Sigmoid colon (tissue), 7 donors: ENCODE results near the gene WFIKKN2. TPM values are rescaled to one million over a fixed set of nuclear protein-coding genes. Genes with fewer than 3 reads are reported as not detected.
A peak's percentile ranks its signal among the peaks of the same experiment; 100 is the strongest.

Experiments
- DNase-seq: peaks from one replicate; pipeline ENCODE4 v3.0.0-alpha.2; 2019
- H3K27ac ChIP-seq, 4 donors: fragments of 200-600 bp; sonication (generic); one replicate each; pipeline ENCODE4 v1.5.1; 2016 to 2019; ENCODE audit warnings: mild to moderate bottlenecking in 1 of 4
- H3K27me3 ChIP-seq, 3 donors: fragments of 200-600 bp; sonication (generic); one replicate each; pipeline ENCODE4 v1.5.1; 2019; ENCODE audit warnings: mild to moderate bottlenecking in 1 of 3
- H3K36me3 ChIP-seq, 4 donors: fragments of 200-600 bp; sonication (generic); one replicate each; pipeline ENCODE4 v1.5.1; 2016 to 2019
- H3K4me1 ChIP-seq, 4 donors: fragments of 200-600 bp; sonication (generic); one replicate each; pipeline ENCODE4 v1.5.1; 2017 to 2019
- H3K4me3 ChIP-seq, 4 donors: fragments of 200-600 bp; sonication (generic); one replicate each; pipeline ENCODE4 v1.5.1; 2017 to 2019; ENCODE audit warnings: mild to moderate bottlenecking in 2 of 4, moderate library complexity in 1 of 4
- H3K9me3 ChIP-seq, 4 donors: fragments of 200-600 bp in 3 of 4; sonication (generic) in 3 of 4; one replicate each; pipeline versions ENCODE4 v1.5.1 to v1.6.1; 2013 to 2019
- EP300 ChIP-seq, 4 donors: sonication (generic); formaldehyde crosslinking; IDR thresholded peaks; one replicate each; pipeline ENCODE4 v1.6.1; 2017; ENCODE audit warnings: antibody characterized with exemption in 4 of 4
- POLR2A ChIP-seq, 2 donors: fragments of 450-650 bp; IDR thresholded peaks; one replicate each; pipeline ENCODE4 v1.6.1; 2016; ENCODE audit warnings: antibody characterized with exemption in 2 of 2, mild to moderate bottlenecking in 2 of 2, moderate library complexity in 2 of 2
- POLR2AphosphoS5 ChIP-seq, 4 donors: sonication (generic); formaldehyde crosslinking; IDR thresholded peaks; one replicate each; pipeline ENCODE4 v1.6.1; 2017; ENCODE audit warnings: antibody characterized with exemption in 4 of 4
- WGBS, 2 donors: extraction: QIAGEN DNeasy Blood & Tissue Kit; methylation state at CpG; one replicate each; pipeline ENCODE4 v1.1.7; 2013; 5-methylcytosine and 5-hydroxymethylcytosine counted together
- intact Hi-C: fragments of 100-400 bp; cut with DNase I; formaldehyde crosslinking; loops from one replicate; pipeline ENCODE4 v1.15.1; 2023
- polyA plus RNA-seq, 3 donors: library from polyadenylated mRNA; stranded (reverse); fragments of 200-250 nt; gene quantifications; one replicate each; pipeline ENCODE4 v1.2.3, GENCODE V29; 2013
- total RNA-seq, 4 donors: library from RNA; depleted of rRNA; stranded (reverse); fragments of >200 nt; gene quantifications; one replicate each; pipeline ENCODE4 v1.1.0, GENCODE V29; 2016
- TF ChIP-seq, protein P1 (sequence below), 4 experiments: fragments of 450-650 bp in 3 of 4; fragments of 200-600 bp in 1 of 4; IDR thresholded peaks; one replicate each; pipeline ENCODE4 v1.5.1; 2016 to 2019; ENCODE audit warnings: antibody characterized with exemption in 4 of 4, mild to moderate bottlenecking in 3 of 4, moderate library complexity in 2 of 4
- donor health status: healthy with polysubstance abuse.
- donor health status: Bipolar disorder and iron deficiency.
- donor health status: healthy.

The WFIKKN2 gene
- total and polyA plus RNA-seq, 7 donors: under 0.01 to 1.1 (median 0.11) TPM; not detected in 1

DNA sequence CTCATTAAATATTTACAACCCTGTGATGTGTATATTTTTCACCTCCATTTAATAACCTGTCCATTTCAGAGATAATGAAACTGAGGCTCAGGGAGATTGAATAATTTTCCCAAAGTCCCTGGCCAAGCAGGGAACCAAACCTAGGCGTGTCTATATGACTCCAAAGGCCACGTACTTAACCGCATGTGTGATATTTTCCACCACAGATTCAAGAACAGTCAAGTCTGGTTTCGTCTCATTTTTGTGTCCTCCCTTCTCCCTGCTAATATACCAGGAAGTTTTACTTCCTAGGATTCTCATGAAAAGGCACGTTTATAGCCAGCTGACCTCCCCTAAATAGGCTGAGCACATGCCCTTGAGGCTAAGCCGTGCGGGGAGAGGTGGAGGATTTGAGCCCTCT is 15.3 kb downstream of the WFIKKN2 start:
- Histone ChIP-seq H3K4me3 (no peak overlapping the region), H3K27ac (no peak overlapping the region), H3K9me3 (no peaks in the 10 kb centered on the region), H3K4me1 (peaks cover 0 to 13% (median 10%) of the 10 kb centered on the region in 4 donors), H3K36me3 (no peaks in the 10 kb centered on the region), H3K27me3 (no peaks in the 10 kb centered on the region)
- intact Hi-C loops: loop anchor here (1.0 to 10.0 kb wide), 3 partner anchors 100 to 302 kb away; partner anchors contain the start of gene NME1
- 46 to 76% methylated on average over 7 of the region's 7 CpGs for WGBS, 2 donors
- no peak for DNase-seq
- TF ChIP-seq POLR2A (IDR thresholded peaks at IDR 0.05) (no peak), POLR2AphosphoS5 (IDR thresholded peaks at IDR 0.05) (no peak)

DNA sequence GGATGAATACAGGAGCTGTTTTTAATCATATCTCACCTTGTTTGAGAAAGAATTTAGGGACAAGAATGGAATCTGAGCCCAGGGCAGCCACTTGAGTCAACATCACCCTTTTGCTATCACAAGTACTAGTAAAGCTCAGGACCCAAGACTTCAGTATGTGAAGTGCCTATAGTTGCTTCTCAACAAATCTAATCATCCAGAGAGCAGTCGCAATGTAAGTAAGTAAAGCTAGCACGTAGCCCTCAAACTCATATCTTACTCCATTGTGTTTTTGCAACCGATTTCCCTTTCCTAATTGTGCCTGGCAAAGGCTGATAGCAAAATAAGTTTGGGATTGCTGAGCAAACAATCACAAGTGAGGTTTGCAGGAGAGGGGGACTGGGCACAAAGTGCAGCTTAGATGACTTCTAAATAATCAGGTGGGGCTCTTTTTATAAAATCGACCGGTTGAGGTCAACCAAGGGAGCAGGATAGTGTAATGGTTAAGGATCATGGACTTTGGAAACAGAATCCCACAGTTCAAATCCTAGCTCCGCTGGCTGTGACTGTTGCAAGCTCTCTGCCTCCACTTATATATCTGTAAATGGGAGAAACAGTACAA is 17.7 kb downstream of the WFIKKN2 start:
- TF ChIP-seq POLR2AphosphoS5 (IDR thresholded peaks at IDR 0.05) (no peak), POLR2A (IDR thresholded peaks at IDR 0.05) (no peak), EP300 (IDR thresholded peaks at IDR 0.05) (no peak)
- TF ChIP-seq, protein P1, sequence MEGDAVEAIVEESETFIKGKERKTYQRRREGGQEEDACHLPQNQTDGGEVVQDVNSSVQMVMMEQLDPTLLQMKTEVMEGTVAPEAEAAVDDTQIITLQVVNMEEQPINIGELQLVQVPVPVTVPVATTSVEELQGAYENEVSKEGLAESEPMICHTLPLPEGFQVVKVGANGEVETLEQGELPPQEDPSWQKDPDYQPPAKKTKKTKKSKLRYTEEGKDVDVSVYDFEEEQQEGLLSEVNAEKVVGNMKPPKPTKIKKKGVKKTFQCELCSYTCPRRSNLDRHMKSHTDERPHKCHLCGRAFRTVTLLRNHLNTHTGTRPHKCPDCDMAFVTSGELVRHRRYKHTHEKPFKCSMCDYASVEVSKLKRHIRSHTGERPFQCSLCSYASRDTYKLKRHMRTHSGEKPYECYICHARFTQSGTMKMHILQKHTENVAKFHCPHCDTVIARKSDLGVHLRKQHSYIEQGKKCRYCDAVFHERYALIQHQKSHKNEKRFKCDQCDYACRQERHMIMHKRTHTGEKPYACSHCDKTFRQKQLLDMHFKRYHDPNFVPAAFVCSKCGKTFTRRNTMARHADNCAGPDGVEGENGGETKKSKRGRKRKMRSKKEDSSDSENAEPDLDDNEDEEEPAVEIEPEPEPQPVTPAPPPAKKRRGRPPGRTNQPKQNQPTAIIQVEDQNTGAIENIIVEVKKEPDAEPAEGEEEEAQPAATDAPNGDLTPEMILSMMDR (IDR thresholded peaks at IDR 0.05): no peak
- Histone ChIP-seq H3K4me3 (no peak overlapping the region), H3K27me3 (no peaks in the 10 kb centered on the region), H3K9me3 (no peaks in the 10 kb centered on the region), H3K36me3 (no peaks in the 10 kb centered on the region), H3K27ac (peak overlapping the region; percentile 58 to 71 (median 68)), H3K4me1 (peaks cover 0 to 20% (median 12%) of the 10 kb centered on the region in 4 donors)
- WGBS, 2 donors: 21 to 73% methylated on average over 6 of the region's 6 CpGs
- DNase-seq: no peak
- intact Hi-C loops: loop anchor here (5.0 to 10.0 kb wide), 2 partner anchors 192 to 299 kb away; partner anchors contain the start of gene NME1

DNA sequence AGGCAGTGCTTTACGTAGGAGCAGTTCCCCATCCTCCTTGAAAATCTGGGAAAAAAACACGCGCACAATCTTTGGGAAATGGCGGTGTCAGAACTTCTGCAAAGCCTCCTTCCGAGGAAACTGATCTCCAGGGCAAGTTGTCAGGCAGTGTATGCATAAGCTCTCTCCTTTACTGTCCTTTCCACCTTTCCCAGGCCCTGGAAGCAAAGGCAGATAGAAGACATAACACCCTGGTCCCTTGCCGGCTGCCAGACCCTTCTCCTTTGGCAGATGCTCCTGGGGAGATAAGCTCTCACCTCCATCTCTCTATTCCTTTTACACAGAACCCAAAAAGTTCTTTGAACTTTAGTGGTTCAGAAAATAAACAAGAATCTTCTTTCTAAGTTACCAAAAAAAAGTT is 18.4 kb downstream of the WFIKKN2 start:
- TF ChIP-seq POLR2A (IDR thresholded peaks at IDR 0.05) (no peak), EP300 (IDR thresholded peaks at IDR 0.05) (no peak), POLR2AphosphoS5 (IDR thresholded peaks at IDR 0.05) (no peak)
- TF ChIP-seq, protein P1 (IDR thresholded peaks at IDR 0.05): no peak
- Histone ChIP-seq H3K27me3 (no peaks in the 10 kb centered on the region), H3K4me1 (peaks cover 0 to 20% (median 12%) of the 10 kb centered on the region in 4 donors), H3K4me3 (no peak overlapping the region), H3K27ac (no peak overlapping the region), H3K36me3 (no peaks in the 10 kb centered on the region), H3K9me3 (no peaks in the 10 kb centered on the region)
- 92 to 94% methylated on average over 6 of the region's 6 CpGs for WGBS, 2 donors
- intact Hi-C loops: loop anchor here (5.0 to 10.0 kb wide), 2 partner anchors 191 to 299 kb away; partner anchors contain the start of gene NME1
- DNase-seq: no peak

DNA sequence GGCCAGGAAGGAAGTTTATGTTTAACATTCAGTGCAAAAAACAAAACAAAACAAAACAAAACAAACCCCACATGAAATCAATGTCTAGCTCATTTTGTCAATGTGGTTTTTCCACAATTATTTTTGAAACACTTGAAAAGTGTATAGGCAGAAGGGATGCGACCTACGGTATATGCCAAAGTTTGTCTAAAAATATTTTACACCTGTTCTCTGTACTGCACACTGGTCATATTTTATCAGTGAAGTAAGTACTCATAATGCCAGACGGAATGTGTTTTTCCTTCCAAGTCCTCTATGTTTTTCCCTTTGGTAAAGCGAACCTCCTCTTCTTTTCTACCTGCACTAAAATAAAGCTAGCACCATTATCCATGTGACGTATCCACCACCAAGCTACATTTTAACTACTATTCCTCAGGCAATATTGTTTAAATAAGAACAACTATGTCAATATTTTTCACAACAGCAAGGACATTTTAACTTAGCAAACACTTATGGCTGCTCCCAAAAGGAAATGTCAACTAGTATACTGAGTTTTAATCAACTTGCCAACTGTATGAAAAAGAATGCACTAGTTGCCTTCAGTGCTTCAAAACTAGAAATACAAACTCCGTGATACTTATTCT is 20.4 kb downstream of the WFIKKN2 start:
- Histone ChIP-seq H3K9me3 (no peaks in the 10 kb centered on the region), H3K27me3 (no peaks in the 10 kb centered on the region), H3K27ac (no peak overlapping the region), H3K4me1 (peaks cover 0 to 29% (median 14%) of the 10 kb centered on the region in 4 donors), H3K36me3 (no peaks in the 10 kb centered on the region), H3K4me3 (no peak overlapping the region)
- no peak for TF ChIP-seq POLR2A (IDR thresholded peaks at IDR 0.05)
- TF ChIP-seq EP300 (IDR thresholded peaks at IDR 0.05): no peak
- TF ChIP-seq, protein P1 (IDR thresholded peaks at IDR 0.05): no peak
- no peak for TF ChIP-seq POLR2AphosphoS5 (IDR thresholded peaks at IDR 0.05)
- WGBS, 2 donors: 20 to 67% methylated on average over 6 of the region's 6 CpGs
- no peak for DNase-seq
- intact Hi-C loops: loop anchor here (10.0 kb wide), 1 partner anchor 189 kb away; no protein-coding TSS in a partner anchor

DNA sequence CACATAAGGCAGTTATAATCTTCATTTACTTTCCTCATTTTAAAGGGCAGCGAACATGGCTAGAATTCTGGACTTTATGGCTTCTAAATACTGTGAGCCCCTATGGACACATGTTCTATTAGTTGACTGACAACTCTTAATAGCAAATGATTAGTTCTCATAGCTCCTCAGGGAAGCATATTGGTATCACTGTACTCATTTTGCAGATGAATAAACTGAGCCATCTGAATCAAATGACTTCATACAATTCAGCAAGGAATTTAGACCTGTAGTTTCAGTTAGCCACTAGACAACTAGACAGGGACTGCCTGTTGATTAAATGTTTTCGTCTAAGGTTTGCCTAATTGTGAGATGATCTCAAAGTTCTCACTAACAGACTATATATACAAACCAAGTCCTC is 21.0 kb downstream of the WFIKKN2 start:
- WGBS, 2 donors: 49 to 85% methylated on average over 2 of the region's 2 CpGs
- DNase-seq: no peak
- intact Hi-C loops: loop anchor here (10.0 kb wide), 1 partner anchor 188 kb away; no protein-coding TSS in a partner anchor
- TF ChIP-seq EP300 (IDR thresholded peaks at IDR 0.05): no peak
- TF ChIP-seq, protein P1 (IDR thresholded peaks at IDR 0.05): no peak
- no peak for TF ChIP-seq POLR2A (IDR thresholded peaks at IDR 0.05)
- no peak for TF ChIP-seq POLR2AphosphoS5 (IDR thresholded peaks at IDR 0.05)
- H3K9me3 ChIP-seq: no peaks in the 10 kb centered on the region
- peaks cover 0 to 34% (median 20%) of the 10 kb centered on the region in 4 donors for H3K4me1 ChIP-seq
- H3K27me3 ChIP-seq: no peaks in the 10 kb centered on the region
- no peak overlapping the region for H3K27ac ChIP-seq
- H3K36me3 ChIP-seq: peaks cover 0 to 2% (median 0%) of the 10 kb centered on the region in 4 donors
- no peak overlapping the region for H3K4me3 ChIP-seq
